AG10803 (cell line): ENCODE measurements around the gene RBMS3.

Experiments
- DNase-seq: peaks from one replicate; pipeline ENCODE4 v3.0.0; 2010; ENCODE audit warnings: low read depth
- H3K4me3 ChIP-seq: 2 replicates; pipeline ENCODE4 v1.5.1; 2011; ENCODE audit warnings: mild to moderate bottlenecking, low read length, control low read depth
- CTCF ChIP-seq: conservative IDR thresholded peaks from 2 replicates; pipeline ENCODE4 v1.5.1; 2011; ENCODE audit warnings: mild to moderate bottlenecking, low read length, control low read depth, inconsistent platforms

RBMS3 gene

GRCh38 chr3:29429055-29429679 lies 148.3 kb downstream of the RBMS3 start:
- no peak for DNase-seq
- no peak for TF ChIP-seq CTCF
- no peak overlapping the region for H3K4me3 ChIP-seq

GRCh38 chr3:29430558-29430971 lies 149.7 kb downstream of the RBMS3 start:
- TF ChIP-seq CTCF = no peak
- H3K4me3 ChIP-seq = no peak overlapping the region
- DNase-seq = peak; percentile 84

GRCh38 chr3:29436612-29437323 lies 155.9 kb downstream of the RBMS3 start:
- TF ChIP-seq CTCF = no peak
- H3K4me3 ChIP-seq = no peak overlapping the region
- no peak for DNase-seq

- no peak overlapping the region for H3K4me3 ChIP-seq
- no peak for TF ChIP-seq CTCF
- DNase-seq = no peak
Observed at GRCh38 chr3:29438580-29438979, 157.7 kb downstream of the RBMS3 start.

GRCh38 chr3:29440413-29441305 lies 159.8 kb downstream of the RBMS3 start:
- no peak for TF ChIP-seq CTCF
- H3K4me3 ChIP-seq = peak overlapping the region; percentile 34
- peak; percentile 42 for DNase-seq

- no peak for TF ChIP-seq CTCF
- no peak overlapping the region for H3K4me3 ChIP-seq
- peak; percentile 51 for DNase-seq
Observed at GRCh38 chr3:29441422-29441821, 160.6 kb downstream of the RBMS3 start.
